Activated gamma-delta T cell treated with anti-CD3 and anti-CD28 coated beads, Interleukin-2, amount 50 U/mL, for 16 hours (primary cell): ENCODE data around the gene GCNT1.
"Not testable (repeated sequence)": the region's sequence is repeated elsewhere in the genome, so short reads cannot be mapped to it uniquely, and the experiment has no call there.

ENCODE experiments used
- DNase-seq: peaks from one replicate; pipeline ENCODE4 v3.0.0-alpha.2; 2020; ENCODE audit warnings: low read depth

Gene GCNT1

GRCh38 chr9:76443887-76444286 is 15.1 kb upstream of the GCNT1 start:
- no peak for DNase-seq

GRCh38 chr9:76444322-76444929 is 14.6 kb upstream of the GCNT1 start:
- DNase-seq = no peak

GRCh38 chr9:76445976-76446375 is 13.0 kb upstream of the GCNT1 start:
- DNase-seq = no peak

GRCh38 chr9:76448501-76448900 is 10.5 kb upstream of the GCNT1 start:
- no peak for DNase-seq

- no peak for DNase-seq
These were observed 7.7 kb upstream of the GCNT1 start for GRCh38 chr9:76451234-76451633.

GRCh38 chr9:76452839-76453238 is 6.1 kb upstream of the GCNT1 start:
- DNase-seq = no peak

GRCh38 chr9:76453785-76454184 is 5.2 kb upstream of the GCNT1 start:
- DNase-seq = no peak

GRCh38 chr9:76454311-76454710 is 4.7 kb upstream of the GCNT1 start:
- DNase-seq = no peak

- DNase-seq = no peak
These were observed 2.6 kb upstream of the GCNT1 start for GRCh38 chr9:76456202-76456926.

- no peak for DNase-seq
These were observed 983 bp downstream of the GCNT1 start for GRCh38 chr9:76459694-76460635.

GRCh38 chr9:76462126-76462525 is 3.1 kb downstream of the GCNT1 start:
- no peak for DNase-seq

- no peak for DNase-seq
These were observed 4.2 kb downstream of the GCNT1 start for GRCh38 chr9:76463211-76463610.

- DNase-seq = no peak
These were observed 5.7 kb downstream of the GCNT1 start for GRCh38 chr9:76464706-76465105.

- DNase-seq = no peak
These were observed 6.7 kb downstream of the GCNT1 start for GRCh38 chr9:76465442-76466298.

GRCh38 chr9:76466299-76466605 is 7.3 kb downstream of the GCNT1 start:
- DNase-seq = no peak

GRCh38 chr9:76474419-76474818 is 15.4 kb downstream of the GCNT1 start:
- no peak for DNase-seq

- DNase-seq = no peak
These were observed 16.7 kb downstream of the GCNT1 start for GRCh38 chr9:76475686-76476085.

- DNase-seq = not testable (repeated sequence)
These were observed 18.8 kb downstream of the GCNT1 start for GRCh38 chr9:76477818-76478217.

- no peak for DNase-seq
These were observed 19.2 kb downstream of the GCNT1 start for GRCh38 chr9:76478226-76478625.

- DNase-seq = not testable (repeated sequence)
These were observed 20.4 kb downstream of the GCNT1 start for GRCh38 chr9:76479337-76479736.

- DNase-seq = no peak
These were observed 27.2 kb downstream of the GCNT1 start for GRCh38 chr9:76486151-76486550.
